GM21786 (cell line): ENCODE data around the gene SHLD3.
"Not testable (repeated sequence)": the region's sequence is repeated elsewhere in the genome, so short reads cannot be mapped to it uniquely, and the experiment has no call there.

ENCODE experiments used
- ATAC-seq: cut with Tn5 transposase; IDR thresholded peaks from one replicate; pipeline ENCODE4 v1.9.1; 2021; ENCODE audit not compliant: unreplicated experiment

The SHLD3 gene

GRCh38 chr5:65624571-65625555 lies at the start of gene SHLD3, which contains the start of gene TRAPPC13:
Gene SHLD3, plus strand, starts transcription at chr5:65625027. Its CDS starts 4,561 bp downstream, at chr5:65629588.
Gene TRAPPC13, plus strand, starts transcription at chr5:65625027. Its CDS starts 34 bp downstream, at chr5:65625061.
- peak; percentile 70 for ATAC-seq

GRCh38 chr5:65577141-65577540 lies 47.7 kb upstream of the SHLD3 start:
- no peak for ATAC-seq

- ATAC-seq = no peak
Observed at GRCh38 chr5:65588694-65589093, 36.1 kb upstream of the SHLD3 start.

GRCh38 chr5:65601761-65602160 lies 23.1 kb upstream of the SHLD3 start:
- not testable (repeated sequence) for ATAC-seq

GRCh38 chr5:65611524-65611923 lies 13.3 kb upstream of the SHLD3 start:
- no peak for ATAC-seq

- no peak for ATAC-seq
Observed at GRCh38 chr5:65612298-65612907, 12.4 kb upstream of the SHLD3 start.

GRCh38 chr5:65620021-65620420 lies 4.8 kb upstream of the SHLD3 start:
- no peak for ATAC-seq

GRCh38 chr5:65621961-65622360 lies 2.9 kb upstream of the SHLD3 start:
- not testable (repeated sequence) for ATAC-seq

- ATAC-seq = no peak
Observed at GRCh38 chr5:65623482-65623881, 1.3 kb upstream of the SHLD3 start.

- ATAC-seq = peak; percentile 92
Observed at GRCh38 chr5:65624025-65624570, 729 bp upstream of the SHLD3 start, which contains the start of gene TRIM23. Gene TRIM23, minus strand, starts transcription at chr5:65624333. Its CDS starts 59 bp downstream, at chr5:65624274.

- no peak for ATAC-seq
Observed at GRCh38 chr5:65625743-65626142, 916 bp downstream of the SHLD3 start.

- no peak for ATAC-seq
Observed at GRCh38 chr5:65630981-65631380, 6.2 kb downstream of the SHLD3 start.

GRCh38 chr5:65640240-65640639 lies 15.4 kb downstream of the SHLD3 start:
- ATAC-seq = no peak

- ATAC-seq = no peak
Observed at GRCh38 chr5:65646938-65647337, 22.1 kb downstream of the SHLD3 start.

GRCh38 chr5:65647941-65648340 lies 23.1 kb downstream of the SHLD3 start:
- no peak for ATAC-seq

GRCh38 chr5:65651144-65651543 lies 26.3 kb downstream of the SHLD3 start:
- no peak for ATAC-seq

GRCh38 chr5:65654713-65655112 lies 29.9 kb downstream of the SHLD3 start:
- no peak for ATAC-seq

- no peak for ATAC-seq
Observed at GRCh38 chr5:65663804-65664521, 39.1 kb downstream of the SHLD3 start.

- ATAC-seq = no peak
Observed at GRCh38 chr5:65668696-65669095, 43.9 kb downstream of the SHLD3 start.

- ATAC-seq = no peak
Observed at GRCh38 chr5:65672796-65673195, 48.0 kb downstream of the SHLD3 start.

- ATAC-seq = no peak
Observed at GRCh38 chr5:65674749-65675148, 49.9 kb downstream of the SHLD3 start.
